ENCODE measurements around the gene HSPB1.
"Not testable (repeated sequence)": the region's sequence is repeated elsewhere in the genome, so short reads cannot be mapped to it uniquely, and the experiment has no call there.

The HSPB1 gene

GRCh38 chr7:76302347-76303201 lies at the start of gene HSPB1:
HSPB1 (plus strand) TSS chr7:76302673; CDS start chr7:76302713, 40 bp downstream.
- DNase-seq (ENCODE audit: low spot score), result no peak

- DNase-seq (ENCODE audit: low spot score), result no peak
These were observed 47.7 kb upstream of the HSPB1 start for GRCh38 chr7:76254781-76255180.

- peak; percentile 42 for DNase-seq (ENCODE audit: low spot score)
These were observed 44.5 kb upstream of the HSPB1 start for GRCh38 chr7:76257973-76258372.

GRCh38 chr7:76259124-76260093 lies 43.1 kb upstream of the HSPB1 start:
- DNase-seq (ENCODE audit: low spot score), result no peak

- DNase-seq (ENCODE audit: low spot score), result peak; percentile 85
These were observed 42.2 kb upstream of the HSPB1 start for GRCh38 chr7:76260171-76260703.

- DNase-seq (ENCODE audit: low spot score), result no peak
These were observed 41.1 kb upstream of the HSPB1 start for GRCh38 chr7:76261329-76261728.

GRCh38 chr7:76261931-76262330 lies 40.5 kb upstream of the HSPB1 start:
- DNase-seq (ENCODE audit: low spot score), result peak; percentile 38

GRCh38 chr7:76262683-76263402 lies 39.6 kb upstream of the HSPB1 start:
- DNase-seq (ENCODE audit: low spot score), result peak; percentile 78

- no peak for DNase-seq (ENCODE audit: low spot score)
These were observed 37.2 kb upstream of the HSPB1 start for GRCh38 chr7:76265299-76265698.

- no peak for DNase-seq (ENCODE audit: low spot score)
These were observed 35.2 kb upstream of the HSPB1 start for GRCh38 chr7:76267107-76267893.

- no peak for DNase-seq (ENCODE audit: low spot score)
These were observed 34.6 kb upstream of the HSPB1 start for GRCh38 chr7:76267894-76268183.

- DNase-seq (ENCODE audit: low spot score), result no peak
These were observed 34.1 kb upstream of the HSPB1 start for GRCh38 chr7:76268376-76268775.

GRCh38 chr7:76269895-76270294 lies 32.6 kb upstream of the HSPB1 start:
- no peak for DNase-seq (ENCODE audit: low spot score)

GRCh38 chr7:76271384-76271783 lies 31.1 kb upstream of the HSPB1 start:
- not testable (repeated sequence) for DNase-seq (ENCODE audit: low spot score)

GRCh38 chr7:76272142-76272541 lies 30.3 kb upstream of the HSPB1 start:
- DNase-seq (ENCODE audit: low spot score), result no peak

- DNase-seq (ENCODE audit: low spot score), result no peak
These were observed 29.5 kb upstream of the HSPB1 start for GRCh38 chr7:76272851-76273497.

GRCh38 chr7:76273503-76273902 lies 29.0 kb upstream of the HSPB1 start:
- DNase-seq (ENCODE audit: low spot score), result no peak

- peak; percentile 63 for DNase-seq (ENCODE audit: low spot score)
These were observed 23.9 kb upstream of the HSPB1 start for GRCh38 chr7:76278540-76278939.

- no peak for DNase-seq (ENCODE audit: low spot score)
These were observed 22.1 kb upstream of the HSPB1 start for GRCh38 chr7:76280408-76280807.

GRCh38 chr7:76281006-76281705 lies 21.3 kb upstream of the HSPB1 start:
- no peak for DNase-seq (ENCODE audit: low spot score)
